ENCODE results near the gene PRDX2. TPM values are rescaled to one million over a fixed set of nuclear protein-coding genes. Genes with fewer than 3 reads are reported as not detected.

Gene PRDX2
- polyA plus RNA-seq, 1 of the 3 experiments (the other 2 are of a cell fraction) = 341 TPM

- CTCF ChIA-PET = interaction anchor here (0.6 to 23.9 kb wide), 5 partner anchors 11 to 1310 kb away, joined by 3 to 273 read pairs (median 3); no protein-coding TSS in a partner anchor
- WGBS (ENCODE audit: low lambda C conversion rate) = 19% methylated on average over 11 of the region's 24 CpGs
- TF ChIP-seq ELF1 (IDR thresholded peaks at IDR 0.05) (no peak), IRF3 (IDR thresholded peaks at IDR 0.05; ENCODE audit: low read depth, low read length) (no peak), TEAD4 (IDR thresholded peaks at IDR 0.05; ENCODE audit: borderline replicate concordance, insufficient read depth) (no peak), TAF1 (IDR thresholded peaks at IDR 0.05; ENCODE audit: borderline replicate concordance, low read depth, low read length) (no peak), MAX (IDR thresholded peaks at IDR 0.05; ENCODE audit: low read depth) (no peak), MEF2A (IDR thresholded peaks at IDR 0.05; ENCODE audit: borderline replicate concordance, low read depth) (no peak), RFX5 (IDR thresholded peaks at IDR 0.05; ENCODE audit: low read length) (no peak), EP300 (IDR thresholded peaks at IDR 0.05; ENCODE audit: borderline replicate concordance in 1 of 2, low read depth in 1 of 2, low read length in 1 of 2) (no peak), GATA2 (CRISPR knock-in tag; IDR thresholded peaks at IDR 0.05) (no peak)
Measured at GRCh38 chr19:12749938-12750521, 51.6 kb downstream of the PRDX2 start.

GRCh38 chr19:12748489-12748888 is 53.1 kb downstream of the PRDX2 start:
- H3K36me3 ChIP-seq (replicated peaks in 1 of 2; ENCODE audit: control insufficient read depth in 1 of 2, insufficient read depth in 2 of 2, low read length in 1 of 2) = peaks cover 0 to 17% of the 10 kb centered on the region in 2 experiments
- no CpG with 5 or more reads among the region's 6 CpGs for WGBS (ENCODE audit: low lambda C conversion rate)
- POLR2A ChIA-PET = no interaction called here
- H3K27me3 ChIP-seq (ENCODE audit: insufficient read depth) = peaks cover 37% of the 10 kb centered on the region
- no peak overlapping the region for H3K4me3 ChIP-seq (ENCODE audit: low read depth in 2 of 2, low read length in 1 of 2)
- H3K9me2 ChIP-seq = no peaks in the 10 kb centered on the region
- no peaks in the 10 kb centered on the region for H3K9me3 ChIP-seq
- DNase-seq = peak; percentile 22
- CTCF ChIA-PET = interaction anchor here (1.3 to 23.9 kb wide), 2 partner anchors 12 to 13 kb away, joined by 3 to 273 read pairs; no protein-coding TSS in a partner anchor
- H3K4me2 ChIP-seq = no peak overlapping the region
- no peak overlapping the region for H3K27ac ChIP-seq (ENCODE audit: low read depth in 2 of 2, low read length in 1 of 2)
- TF ChIP-seq RCOR1 (IDR thresholded peaks at IDR 0.05; ENCODE audit: low read length) (no peak), PBX3 (IDR thresholded peaks at IDR 0.05) (no peak), GABPA (IDR thresholded peaks at IDR 0.05; ENCODE audit: low read depth) (no peak), MEF2A (IDR thresholded peaks at IDR 0.05; ENCODE audit: borderline replicate concordance, low read depth) (no peak), CHD2 (IDR thresholded peaks at IDR 0.05; ENCODE audit: low read length, partially characterized antibody) (no peak), SIN3A (IDR thresholded peaks at IDR 0.05; ENCODE audit: borderline replicate concordance, low read depth, low read length) (no peak), RFX5 (IDR thresholded peaks at IDR 0.05; ENCODE audit: low read length) (no peak), MXI1 (IDR thresholded peaks at IDR 0.05; ENCODE audit: low read depth, low read length) (no peak), NFIC (IDR thresholded peaks at IDR 0.05; ENCODE audit: borderline replicate concordance) (no peak), MAX (IDR thresholded peaks at IDR 0.05; ENCODE audit: low read depth) (no peak), SMC3 (IDR thresholded peaks at IDR 0.05; ENCODE audit: low read depth, low read length) (no peak), RAD21 (IDR thresholded peaks at IDR 0.05; ENCODE audit: low read length) (no peak), TEAD4 (IDR thresholded peaks at IDR 0.05; ENCODE audit: borderline replicate concordance, insufficient read depth) (no peak), FOXM1 (IDR thresholded peaks at IDR 0.05; ENCODE audit: low read depth) (no peak), YY1 (IDR thresholded peaks at IDR 0.05; ENCODE audit: low read depth) (no peak), NRF1 (IDR thresholded peaks at IDR 0.05; ENCODE audit: low read depth, low read length) (no peak), ELF1 (IDR thresholded peaks at IDR 0.05) (no peak), GATA2 (CRISPR knock-in tag; IDR thresholded peaks at IDR 0.05) (no peak), FOXJ3 (CRISPR knock-in tag; IDR thresholded peaks at IDR 0.05) (no peak), FOSL2 (IDR thresholded peaks at IDR 0.05; ENCODE audit: borderline replicate concordance, low read depth) (no peak)
- H3K9ac ChIP-seq = no peak overlapping the region
- H3K79me2 ChIP-seq (ENCODE audit: insufficient read depth) = no peaks in the 10 kb centered on the region
- H4K20me1 ChIP-seq (ENCODE audit: insufficient read depth) = no peaks in the 10 kb centered on the region
- H2AFZ ChIP-seq (ENCODE audit: low read depth) = no peak overlapping the region
- peaks cover 0 to 8% of the 10 kb centered on the region in 2 experiments for H3K4me1 ChIP-seq (ENCODE audit: control insufficient read depth in 1 of 2, insufficient read depth in 2 of 2, low read depth in 1 of 2, low read length in 1 of 2)
- no peaks in the 10 kb centered on the region for H3F3A ChIP-seq (replicated peaks; ENCODE audit: insufficient read depth)

More at GRCh38 chr19:12749938-12750521, 51.6 kb downstream of the PRDX2 start:
- Histone ChIP-seq H3K4me2 (peak overlapping the region; percentile 45; the same call in 1 of the 2 replicates), H3K27me3 (ENCODE audit: insufficient read depth) (peaks cover 40% of the 10 kb centered on the region), H3K4me3 (ENCODE audit: low read depth in 2 of 2, low read length in 1 of 2) (no peak overlapping the region; a peak in 1 of 4 replicates), H4K20me1 (ENCODE audit: insufficient read depth) (no peaks in the 10 kb centered on the region), H3K27ac (ENCODE audit: low read depth in 2 of 2, low read length in 1 of 2) (no peak overlapping the region), H3F3A (replicated peaks; ENCODE audit: insufficient read depth) (no peaks in the 10 kb centered on the region), H3K36me3 (replicated peaks in 1 of 2; ENCODE audit: control insufficient read depth in 1 of 2, insufficient read depth in 2 of 2, low read length in 1 of 2) (peaks cover 0 to 15% of the 10 kb centered on the region in 2 experiments), H2AFZ (ENCODE audit: low read depth) (0 out of 2 replicates have a peak overlapping the region, but pooled peaks have one; percentile 38), H3K9me3 (no peaks in the 10 kb centered on the region), H3K9me2 (no peaks in the 10 kb centered on the region), H3K4me1 (ENCODE audit: control insufficient read depth in 1 of 2, insufficient read depth in 2 of 2, low read depth in 1 of 2, low read length in 1 of 2) (peaks cover 0 to 8% of the 10 kb centered on the region in 2 experiments), H3K79me2 (ENCODE audit: insufficient read depth) (no peaks in the 10 kb centered on the region), H3K9ac (no peak overlapping the region)
- peak; percentile 54 for DNase-seq
- POLR2A ChIA-PET = interaction anchor here (0.6 to 1.6 kb wide), 3 partner anchors 13 to 43 kb away, joined by 3 to 5 read pairs (median 3); partner anchors contain the start of gene GET3
